A549 (cell line): Measurements from ENCODE around the gene SCYL1. TPM values are rescaled to one million over a fixed set of nuclear protein-coding genes. Genes with fewer than 3 reads are reported as not detected.
A peak's percentile ranks its signal among the peaks of the same experiment; 100 is the strongest.

Experiments used
- BCL3 ChIP-seq: fragments of >200 bp; sonication (Bioruptor Twin); formaldehyde crosslinking; IDR thresholded peaks from 3 replicates; pipeline ENCODE4 v1.6.1; 2016
- CBX8 ChIP-seq: fragments of 200-600 bp; sonication (generic); IDR thresholded peaks from 2 replicates; pipeline ENCODE4 v1.6.1; 2016
- CHD2 ChIP-seq: fragments of 150-350 bp; IDR thresholded peaks from 2 replicates; pipeline ENCODE4 v1.6.1; 2014; ENCODE audit warnings: low read length; ENCODE audit not compliant: partially characterized antibody
- CTCF ChIP-seq: fragments of >200 bp; sonication (Bioruptor Twin); formaldehyde crosslinking; IDR thresholded peaks from 3 replicates; pipeline ENCODE4 v1.5.1; 2016
- EHF ChIP-seq: fragments of 250-450 bp; sonication (Bioruptor Pico); IDR thresholded peaks from 2 replicates; pipeline ENCODE4 v1.5.0; 2020; ENCODE audit warnings: mild to moderate bottlenecking
- FOSB ChIP-seq: fragments of 250-450 bp; sonication (Bioruptor Pico); IDR thresholded peaks from 2 replicates; pipeline ENCODE4 v1.5.0; 2020; ENCODE audit warnings: mild to moderate bottlenecking, moderate library complexity
- HES2 ChIP-seq: fragments of >200 bp; sonication (Bioruptor Twin); formaldehyde crosslinking; IDR thresholded peaks from 2 replicates; pipeline ENCODE4 v1.6.1; 2016
- HEYL ChIP-seq: fragments of 250-450 bp; sonication (Bioruptor Pico); IDR thresholded peaks from 2 replicates; pipeline ENCODE4 v1.8.0; 2021; ENCODE audit warnings: mild to moderate bottlenecking, moderate library complexity
- HMGXB4 ChIP-seq: fragments of 250-450 bp; sonication (Bioruptor Pico); IDR thresholded peaks from 2 replicates; pipeline ENCODE4 v1.5.0; 2021; ENCODE audit warnings: mild to moderate bottlenecking, moderate library complexity, borderline replicate concordance
- HOXA7 ChIP-seq: fragments of 250-450 bp; sonication (Bioruptor Pico); IDR thresholded peaks from 2 replicates; pipeline ENCODE4 v1.5.0; 2020; ENCODE audit warnings: mild to moderate bottlenecking, moderate library complexity
- HOXB13 ChIP-seq: fragments of 250-450 bp; sonication (Bioruptor Pico); IDR thresholded peaks from 2 replicates; pipeline ENCODE4 v1.5.0; 2020; ENCODE audit warnings: low read depth, mild to moderate bottlenecking, moderate library complexity
- JUN ChIP-seq, 2 experiments: fragments of >200 bp; sonication (Bioruptor Twin); formaldehyde crosslinking; IDR thresholded peaks; 2 replicates in 1 of 2; 3 replicates in 1 of 2; pipeline ENCODE4 v1.6.1; 2016 to 2017
- KDM5A ChIP-seq: fragments of 200-600 bp; sonication (generic); IDR thresholded peaks from 2 replicates; pipeline ENCODE4 v1.6.1; 2016; ENCODE audit warnings: antibody characterized with exemption, mild to moderate bottlenecking
- NR3C1 ChIP-seq: fragments of >200 bp; sonication (Bioruptor Twin); formaldehyde crosslinking; IDR thresholded peaks from 3 replicates; pipeline ENCODE4 v1.6.1; 2017
- PBX3 ChIP-seq: IDR thresholded peaks from 2 replicates; pipeline ENCODE4 v1.6.1; 2012
- POLR2A ChIP-seq: IDR thresholded peaks from 2 replicates; pipeline ENCODE4 v1.6.1; 2012; ENCODE audit warnings: mild to moderate bottlenecking, low read length
- RAD21 ChIP-seq, 2 experiments: fragments of >200 bp in 1 of 2; sonication (Bioruptor Twin) in 1 of 2; formaldehyde crosslinking in 1 of 2; IDR thresholded peaks in 1 of 2; conservative IDR thresholded peaks in 1 of 2; 2 replicates in 1 of 2; 3 replicates in 1 of 2; pipeline ENCODE4 v1.6.1; 2012 to 2018; ENCODE audit warnings: inconsistent platforms in 1 of 2
- RCOR1 ChIP-seq: fragments of 150-350 bp; IDR thresholded peaks from 2 replicates; pipeline ENCODE4 v1.6.1; 2014; ENCODE audit warnings: antibody characterized with exemption, low read length, low read depth
- SREBF2 ChIP-seq: fragments of 450-650 bp; IDR thresholded peaks from 2 replicates; pipeline ENCODE4 v1.6.1; 2014; ENCODE audit warnings: mild to moderate bottlenecking, moderate library complexity
- TFCP2L1 ChIP-seq: fragments of 250-450 bp; sonication (Bioruptor Pico); IDR thresholded peaks from 2 replicates; pipeline ENCODE4 v1.5.0; 2021; ENCODE audit warnings: mild to moderate bottlenecking
- ZFP36 ChIP-seq: fragments of 450-650 bp; IDR thresholded peaks from 2 replicates; pipeline ENCODE4 v1.6.1; 2014; ENCODE audit warnings: borderline replicate concordance; ENCODE audit not compliant: partially characterized antibody
- ZNF302 ChIP-seq: fragments of 250-450 bp; sonication (Bioruptor Pico); IDR thresholded peaks from 2 replicates; pipeline ENCODE4 v1.9.0; 2021; ENCODE audit warnings: inconsistent platforms, mild to moderate bottlenecking, moderate library complexity
- ZSCAN20 ChIP-seq: fragments of 250-450 bp; sonication (Bioruptor Pico); IDR thresholded peaks from 2 replicates; pipeline ENCODE4 v1.8.0; 2022; ENCODE audit warnings: mild to moderate bottlenecking, moderate library complexity
- polyA plus RNA-seq, 4 experiments: library from polyadenylated mRNA; depleted of rRNA in 3 of 4; stranded (reverse); fragments of >200 nt; fragmentation: RNase III in 1 of 4; extraction: RNeasy Plus Mini Kit Qiagen cat#74134 plus additional on column Dnase treatment in 1 of 4; gene quantifications; 2 replicates in 3 of 4; 3 replicates in 1 of 4; pipeline ENCODE4 v1.2.3, GENCODE V29; 2011 to 2017

SCYL1 gene
- polyA plus RNA-seq, 2 of the 4 experiments (the other 2 are of a cell fraction), result 30.8 to 46.8 TPM

GRCh38 chr11:65498977-65499712, 25.7 kb upstream of the SCYL1 start, which contains the start of gene MALAT1 (continued):
- no peak for TF ChIP-seq SREBF2
- TF ChIP-seq ZNF302, result no peak
- TF ChIP-seq ZFP36, result no peak
- peak; percentile 97 for TF ChIP-seq PBX3
- TF ChIP-seq EHF, result peak; percentile 99
- TF ChIP-seq JUN (IDR thresholded peaks at IDR 0.05), result peak; percentile 100
- TF ChIP-seq POLR2A, result peak; percentile 99
- TF ChIP-seq BCL3, result peak; percentile 100
- no peak for TF ChIP-seq RCOR1
- TF ChIP-seq HMGXB4 (CRISPR knock-in tag), result peak; percentile 100
- TF ChIP-seq CBX8, result no peak
- peak; percentile 100 for TF ChIP-seq HOXA7 (CRISPR knock-in tag)
- no peak for TF ChIP-seq KDM5A
- no peak for TF ChIP-seq CTCF
- TF ChIP-seq CHD2, result no peak
- TF ChIP-seq HOXB13 (CRISPR knock-in tag), result no peak
- peak in 1 of 2 experiments; percentile 20; a peak in 1 of 5 replicates for TF ChIP-seq RAD21 (conservative IDR thresholded peaks at IDR 0.05 in 1 of 2, IDR thresholded peaks at IDR 0.05 in 1 of 2)
- no peak for TF ChIP-seq ZSCAN20
- TF ChIP-seq FOSB (CRISPR knock-in tag), result peak; percentile 100
- peak; percentile 100 for TF ChIP-seq TFCP2L1 (CRISPR knock-in tag)
- TF ChIP-seq HEYL, result no peak
- no peak for TF ChIP-seq NR3C1
- TF ChIP-seq HES2, result no peak
